Measurements from ENCODE around the gene CCDC88C. TPM values are rescaled to one million over a fixed set of nuclear protein-coding genes. Genes with fewer than 3 reads are reported as not detected.

Gene CCDC88C
- total RNA-seq, 1 donor from 2014 or later = 48.2 TPM

DNA sequence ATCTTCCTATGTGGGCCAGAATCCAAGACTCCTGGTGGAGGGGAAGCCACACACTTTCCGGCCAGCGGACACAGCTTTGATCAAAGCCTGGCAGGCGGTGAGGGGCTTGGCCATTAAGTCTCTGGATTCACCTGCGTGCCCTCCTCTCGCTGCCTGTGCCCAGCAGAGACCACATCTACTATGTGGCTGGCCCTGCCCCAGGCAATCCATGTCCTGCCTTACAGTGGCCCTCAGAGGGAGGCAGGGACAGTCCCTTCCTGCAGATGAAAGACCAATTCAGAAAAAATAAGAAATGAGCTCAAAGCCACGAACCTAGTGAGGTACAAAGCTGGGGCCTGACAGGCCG is 90.4 kb downstream of the CCDC88C start:
- Mint-ChIP-seq H3K27ac (ENCODE audit: unreplicated experiment) (no peak overlapping the region), H3K4me3 (ENCODE audit: unreplicated experiment) (no peak overlapping the region), H3K9me3 (ENCODE audit: unreplicated experiment) (no peaks in the 10 kb centered on the region), H3K36me3 (ENCODE audit: low read depth, unreplicated experiment) (peaks cover 23% of the 10 kb centered on the region), H3K27me3 (ENCODE audit: unreplicated experiment) (peaks cover 14% of the 10 kb centered on the region), H3K4me1 (ENCODE audit: unreplicated experiment) (peaks cover 39% of the 10 kb centered on the region)
- DNase-seq (ENCODE audit: low spot score) = no peak
- TF ChIP-seq, protein P1, sequence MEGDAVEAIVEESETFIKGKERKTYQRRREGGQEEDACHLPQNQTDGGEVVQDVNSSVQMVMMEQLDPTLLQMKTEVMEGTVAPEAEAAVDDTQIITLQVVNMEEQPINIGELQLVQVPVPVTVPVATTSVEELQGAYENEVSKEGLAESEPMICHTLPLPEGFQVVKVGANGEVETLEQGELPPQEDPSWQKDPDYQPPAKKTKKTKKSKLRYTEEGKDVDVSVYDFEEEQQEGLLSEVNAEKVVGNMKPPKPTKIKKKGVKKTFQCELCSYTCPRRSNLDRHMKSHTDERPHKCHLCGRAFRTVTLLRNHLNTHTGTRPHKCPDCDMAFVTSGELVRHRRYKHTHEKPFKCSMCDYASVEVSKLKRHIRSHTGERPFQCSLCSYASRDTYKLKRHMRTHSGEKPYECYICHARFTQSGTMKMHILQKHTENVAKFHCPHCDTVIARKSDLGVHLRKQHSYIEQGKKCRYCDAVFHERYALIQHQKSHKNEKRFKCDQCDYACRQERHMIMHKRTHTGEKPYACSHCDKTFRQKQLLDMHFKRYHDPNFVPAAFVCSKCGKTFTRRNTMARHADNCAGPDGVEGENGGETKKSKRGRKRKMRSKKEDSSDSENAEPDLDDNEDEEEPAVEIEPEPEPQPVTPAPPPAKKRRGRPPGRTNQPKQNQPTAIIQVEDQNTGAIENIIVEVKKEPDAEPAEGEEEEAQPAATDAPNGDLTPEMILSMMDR (IDR thresholded peaks at IDR 0.05; ENCODE audit: unreplicated experiment) = no peak

DNA sequence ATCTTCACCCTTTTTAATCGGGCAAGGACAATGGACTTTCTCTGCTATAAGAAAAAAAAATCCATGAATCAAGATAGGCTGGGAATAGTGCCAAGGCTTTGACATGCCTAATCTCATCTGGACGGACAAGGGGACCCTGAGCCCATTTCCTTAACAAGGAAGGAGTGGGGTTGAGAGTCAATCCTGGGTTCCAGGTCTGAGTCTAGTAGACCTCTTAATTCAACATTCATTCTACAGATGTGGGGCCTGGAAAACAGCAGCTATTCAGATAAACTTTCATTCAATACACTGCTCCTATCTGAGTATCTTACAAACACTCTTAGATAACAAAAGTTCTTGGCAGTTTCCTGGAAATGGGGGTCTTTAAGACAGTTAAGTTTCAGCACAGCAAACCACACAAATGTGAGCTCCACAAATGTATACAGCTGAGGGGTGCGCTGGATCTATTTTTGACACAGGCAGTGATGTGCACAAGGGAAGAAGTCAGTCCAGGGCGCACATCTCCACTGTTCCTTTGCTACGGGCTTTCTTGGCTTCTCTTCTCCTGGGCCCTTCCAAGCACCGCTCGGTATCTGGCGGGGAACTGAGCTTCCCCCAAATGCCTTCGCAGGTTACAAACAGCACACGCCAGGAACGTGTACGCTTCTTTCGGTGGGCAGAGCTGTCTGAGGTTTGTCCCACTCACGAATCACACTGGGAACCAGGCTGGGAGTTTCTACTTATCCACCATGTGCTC is 90.9 kb downstream of the CCDC88C start:
- Mint-ChIP-seq H3K9me3 (ENCODE audit: unreplicated experiment) (no peaks in the 10 kb centered on the region), H3K4me1 (ENCODE audit: unreplicated experiment) (peaks cover 35% of the 10 kb centered on the region), H3K4me3 (ENCODE audit: unreplicated experiment) (no peak overlapping the region), H3K27ac (ENCODE audit: unreplicated experiment) (no peak overlapping the region), H3K36me3 (ENCODE audit: low read depth, unreplicated experiment) (peaks cover 24% of the 10 kb centered on the region), H3K27me3 (ENCODE audit: unreplicated experiment) (peaks cover 14% of the 10 kb centered on the region)
- DNase-seq (ENCODE audit: low spot score) = no peak
- TF ChIP-seq, protein P1 (IDR thresholded peaks at IDR 0.05; ENCODE audit: unreplicated experiment) = no peak

DNA sequence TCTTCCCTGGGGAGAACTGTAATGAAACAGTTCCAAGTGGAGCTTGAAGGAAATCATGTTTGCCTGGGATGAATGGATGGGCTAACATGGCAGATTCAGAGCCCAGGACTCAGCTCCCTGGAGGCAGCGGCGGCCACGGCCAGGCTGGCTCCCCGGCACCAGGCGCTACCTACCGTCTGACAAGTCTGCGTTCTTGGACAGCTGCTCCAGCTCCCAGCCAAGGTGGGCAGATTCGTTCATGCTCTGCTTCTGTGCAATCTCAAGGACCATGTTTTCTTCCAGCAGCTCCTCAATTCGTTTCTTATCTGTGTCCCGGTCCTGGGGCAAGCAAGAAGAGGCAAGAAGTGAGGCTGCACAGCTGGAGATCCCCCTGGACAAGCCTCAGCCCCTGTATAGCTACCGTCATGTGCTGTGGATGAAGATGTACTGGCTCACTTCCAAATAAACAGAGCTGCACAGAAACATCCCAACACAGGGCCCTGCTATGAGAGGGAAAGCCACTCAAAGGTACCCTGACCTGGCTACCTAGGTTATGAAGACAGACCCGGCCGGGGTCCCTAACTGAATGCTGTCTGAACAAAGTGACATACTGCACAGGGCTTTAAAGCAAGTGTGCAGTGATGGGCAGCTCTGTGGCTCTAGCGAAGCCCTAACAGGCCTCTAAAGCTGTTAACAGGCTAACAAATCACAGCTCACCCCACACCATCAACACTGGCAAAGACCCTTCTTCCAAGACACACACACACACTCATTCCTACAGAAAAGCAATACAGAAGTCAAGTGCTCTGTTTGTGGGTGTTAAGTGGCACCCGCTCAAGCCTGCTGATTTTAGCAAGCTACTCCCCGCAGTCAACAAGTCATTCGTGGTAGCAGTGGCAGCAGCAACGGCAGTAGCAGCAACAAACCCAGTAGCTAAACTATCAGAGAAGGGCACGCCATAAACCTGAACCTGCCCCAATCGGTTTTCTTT is 92.7 kb downstream of the CCDC88C start:
- Mint-ChIP-seq H3K36me3 (ENCODE audit: low read depth, unreplicated experiment) (peaks cover 32% of the 10 kb centered on the region), H3K27ac (ENCODE audit: unreplicated experiment) (no peak overlapping the region), H3K4me1 (ENCODE audit: unreplicated experiment) (peaks cover 28% of the 10 kb centered on the region)

DNA sequence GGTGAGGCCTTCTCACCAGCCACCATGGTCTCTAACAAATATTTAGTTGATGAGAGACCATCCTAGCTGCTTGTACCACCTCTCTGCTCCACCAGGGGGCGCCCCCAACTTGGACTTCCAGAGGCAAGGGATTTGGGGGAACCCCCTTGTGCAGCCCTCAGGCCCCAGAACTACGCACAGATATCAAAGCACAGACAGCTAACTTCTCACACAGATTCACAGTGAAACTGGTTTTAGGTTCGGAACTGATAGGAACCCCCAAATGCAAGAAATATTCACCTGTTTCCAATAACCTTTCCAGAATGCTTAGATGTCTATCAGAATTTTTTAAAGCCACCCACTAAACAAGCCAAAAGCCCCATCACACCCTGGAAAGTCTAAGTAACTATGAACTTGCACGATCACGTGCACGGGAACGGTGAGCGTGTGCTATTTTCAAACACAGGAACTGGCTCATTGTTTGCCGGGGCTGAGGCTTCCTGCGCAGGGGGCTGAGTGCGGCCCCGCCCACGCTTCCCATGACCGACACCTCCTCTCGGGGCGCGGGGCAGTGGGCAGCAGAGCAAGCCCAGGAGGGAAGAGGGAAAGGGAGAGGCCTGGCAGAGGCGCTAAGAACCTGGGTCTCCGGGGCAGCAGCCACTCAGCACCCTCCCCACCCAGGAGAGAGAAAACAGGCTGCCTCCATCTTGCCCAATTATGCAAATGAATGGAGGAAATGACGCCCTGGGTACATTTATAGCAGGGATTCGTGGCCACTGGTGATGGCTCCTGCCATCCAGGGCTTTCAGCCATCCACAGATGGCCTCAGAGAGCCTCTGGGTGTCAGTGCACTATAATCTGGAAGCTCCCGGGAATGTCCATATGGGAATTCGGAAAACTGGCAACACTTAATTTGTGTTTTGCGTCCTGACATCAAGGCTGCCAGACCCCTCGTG is 93.7 kb downstream of the CCDC88C start:
- Mint-ChIP-seq H3K4me3 (ENCODE audit: unreplicated experiment) (peak overlapping the region; percentile 39), H3K27ac (ENCODE audit: unreplicated experiment) (peak overlapping the region; percentile 95), H3K36me3 (ENCODE audit: low read depth, unreplicated experiment) (peaks cover 32% of the 10 kb centered on the region), H3K4me1 (ENCODE audit: unreplicated experiment) (peaks cover 28% of the 10 kb centered on the region), H3K9me3 (ENCODE audit: unreplicated experiment) (no peaks in the 10 kb centered on the region), H3K27me3 (ENCODE audit: unreplicated experiment) (peaks cover 6% of the 10 kb centered on the region)
- TF ChIP-seq, protein P1 (IDR thresholded peaks at IDR 0.05; ENCODE audit: unreplicated experiment) = peak; percentile 99
- peak; percentile 80 for DNase-seq (ENCODE audit: low spot score)

More for the DNA sequence above, 92.7 kb downstream of the CCDC88C start:
- peaks cover 10% of the 10 kb centered on the region for H3K27me3 Mint-ChIP-seq (ENCODE audit: unreplicated experiment)
- H3K9me3 Mint-ChIP-seq (ENCODE audit: unreplicated experiment) = no peaks in the 10 kb centered on the region
- no peak for DNase-seq (ENCODE audit: low spot score)
- no peak overlapping the region for H3K4me3 Mint-ChIP-seq (ENCODE audit: unreplicated experiment)
- TF ChIP-seq, protein P1 (IDR thresholded peaks at IDR 0.05; ENCODE audit: unreplicated experiment) = no peak

Data from endothelial cell (in vitro differentiated cells).